Measurements from ENCODE around the gene ZNF595.
"Not testable (repeated sequence)": the region's sequence is repeated elsewhere in the genome, so short reads cannot be mapped to it uniquely, and the experiment has no call there.

The ZNF595 gene

GRCh38 chr4:52804-53479, at the start of gene ZNF595:
TSS of gene ZNF595 (plus strand) at chr4:53321. CDS start at chr4:53489, 168 bp downstream.
- not testable (repeated sequence) for DNase-seq (ENCODE audit: low spot score)

GRCh38 chr4:9937-10870, 42.9 kb upstream of the ZNF595 start:
- DNase-seq (ENCODE audit: low spot score) = peak; percentile 6

GRCh38 chr4:11095-11815, 41.9 kb upstream of the ZNF595 start:
- not testable (repeated sequence) for DNase-seq (ENCODE audit: low spot score)

- DNase-seq (ENCODE audit: low spot score) = not testable (repeated sequence)
Observed at GRCh38 chr4:11816-12417, 41.2 kb upstream of the ZNF595 start.

GRCh38 chr4:18128-18527, 35.0 kb upstream of the ZNF595 start:
- DNase-seq (ENCODE audit: low spot score) = not testable (repeated sequence)

GRCh38 chr4:18589-18988, 34.5 kb upstream of the ZNF595 start:
- DNase-seq (ENCODE audit: low spot score) = not testable (repeated sequence)

GRCh38 chr4:22882-23281, 30.2 kb upstream of the ZNF595 start:
- DNase-seq (ENCODE audit: low spot score) = not testable (repeated sequence)

GRCh38 chr4:24359-24758, 28.8 kb upstream of the ZNF595 start:
- not testable (repeated sequence) for DNase-seq (ENCODE audit: low spot score)

GRCh38 chr4:27501-27900, 25.6 kb upstream of the ZNF595 start:
- DNase-seq (ENCODE audit: low spot score) = not testable (repeated sequence)

GRCh38 chr4:28767-29542, 24.2 kb upstream of the ZNF595 start:
- not testable (repeated sequence) for DNase-seq (ENCODE audit: low spot score)

- not testable (repeated sequence) for DNase-seq (ENCODE audit: low spot score)
Observed at GRCh38 chr4:33314-33713, 19.8 kb upstream of the ZNF595 start.

GRCh38 chr4:36559-37415, 16.3 kb upstream of the ZNF595 start:
- not testable (repeated sequence) for DNase-seq (ENCODE audit: low spot score)

GRCh38 chr4:38202-38601, 14.9 kb upstream of the ZNF595 start:
- not testable (repeated sequence) for DNase-seq (ENCODE audit: low spot score)

GRCh38 chr4:43375-43774, 9.7 kb upstream of the ZNF595 start:
- not testable (repeated sequence) for DNase-seq (ENCODE audit: low spot score)

GRCh38 chr4:51253-51652, 1.9 kb upstream of the ZNF595 start:
- not testable (repeated sequence) for DNase-seq (ENCODE audit: low spot score)

- not testable (repeated sequence) for DNase-seq (ENCODE audit: low spot score)
Observed at GRCh38 chr4:51655-52277, 1.4 kb upstream of the ZNF595 start.

- not testable (repeated sequence) for DNase-seq (ENCODE audit: low spot score)
Observed at GRCh38 chr4:53521-53920, 400 bp downstream of the ZNF595 start.

- DNase-seq (ENCODE audit: low spot score) = not testable (repeated sequence)
Observed at GRCh38 chr4:64733-65132, 11.6 kb downstream of the ZNF595 start.
